H9 (cell line): ENCODE measurements around the gene TTLL12. TPM values are rescaled to one million over a fixed set of nuclear protein-coding genes. Genes with fewer than 3 reads are reported as not detected.

Experiments
- DNase-seq: peaks from one replicate; pipeline ENCODE4 v3.0.0-alpha.2; 2017
- H2AFZ ChIP-seq: one replicate; pipeline ENCODE4 v1.6.1; 2013; ENCODE audit warnings: mild to moderate bottlenecking, low read length, control low read depth, moderate library complexity
- H2AK5ac ChIP-seq: 2 replicates; pipeline ENCODE4 v1.6.1; 2013; ENCODE audit warnings: low read length, control low read depth, mixed read lengths; ENCODE audit not compliant: insufficient read length
- H2BK120ac ChIP-seq: one replicate; pipeline ENCODE4 v1.6.1; 2013; ENCODE audit warnings: low read depth, mild to moderate bottlenecking, low read length, control low read depth, inconsistent platforms; ENCODE audit not compliant: poor library complexity, severe bottlenecking
- H2BK12ac ChIP-seq: 2 replicates; pipeline ENCODE4 v1.6.1; 2013; ENCODE audit warnings: low read length, control low read depth, mixed read lengths, low read depth; ENCODE audit not compliant: insufficient read length
- H2BK15ac ChIP-seq: 2 replicates; pipeline ENCODE4 v1.6.1; 2013; ENCODE audit warnings: low read depth, low read length, control low read depth
- H2BK20ac ChIP-seq: one replicate; pipeline ENCODE4 v1.6.1; 2013; ENCODE audit warnings: low read depth, mild to moderate bottlenecking, low read length, control low read depth, inconsistent platforms; ENCODE audit not compliant: poor library complexity, severe bottlenecking
- H2BK5ac ChIP-seq: 2 replicates; pipeline ENCODE4 v1.6.1; 2013; ENCODE audit warnings: low read length, control low read depth, mixed read lengths; ENCODE audit not compliant: insufficient read length
- H3K14ac ChIP-seq: 2 replicates; pipeline ENCODE4 v1.6.1; 2013; ENCODE audit warnings: low read length, control low read depth; ENCODE audit not compliant: insufficient read depth
- H3K18ac ChIP-seq: 2 replicates; pipeline ENCODE4 v1.6.1; 2013; ENCODE audit warnings: low read depth, mild to moderate bottlenecking, mixed read lengths, low read length, control low read depth; ENCODE audit not compliant: insufficient read length
- H3K23ac ChIP-seq: 2 replicates; pipeline ENCODE4 v1.6.1; 2013; ENCODE audit warnings: low read length, control low read depth, mixed read lengths, low read depth; ENCODE audit not compliant: insufficient read length
- H3K23me2 ChIP-seq: 2 replicates; pipeline ENCODE4 v1.6.1; 2013; ENCODE audit warnings: low read depth, mild to moderate bottlenecking, mixed read lengths, low read length, control low read depth; ENCODE audit not compliant: insufficient read length, poor library complexity, severe bottlenecking
- H3K27ac ChIP-seq: 2 replicates; pipeline ENCODE4 v1.5.1; 2013; ENCODE audit warnings: low read length, control low read depth, mixed read lengths, low read depth; ENCODE audit not compliant: insufficient read length
- H3K27me3 ChIP-seq: 2 replicates; pipeline ENCODE4 v1.6.1; 2013; ENCODE audit warnings: low read length, control low read depth, inconsistent platforms; ENCODE audit not compliant: insufficient read depth
- H3K4ac ChIP-seq: 2 replicates; pipeline ENCODE4 v1.6.1; 2013; ENCODE audit warnings: low read depth, mild to moderate bottlenecking, control low read depth, inconsistent platforms, low read length, moderate library complexity
- H3K4me1 ChIP-seq: 2 replicates; pipeline ENCODE4 v1.6.1; 2013; ENCODE audit warnings: low read length, control low read depth, inconsistent platforms; ENCODE audit not compliant: insufficient read depth
- H3K4me2 ChIP-seq: 2 replicates; pipeline ENCODE4 v1.6.1; 2013; ENCODE audit warnings: low read length, control low read depth, mixed read lengths; ENCODE audit not compliant: insufficient read length, insufficient read depth
- H3K56ac ChIP-seq: 2 replicates; pipeline ENCODE4 v1.6.1; 2013; ENCODE audit warnings: low read depth, mild to moderate bottlenecking, mixed read lengths, low read length, control low read depth; ENCODE audit not compliant: insufficient read length
- H3K79me1 ChIP-seq: 2 replicates; pipeline ENCODE4 v1.6.1; 2013; ENCODE audit warnings: low read depth, mild to moderate bottlenecking, moderate library complexity, low read length, control low read depth, inconsistent platforms; ENCODE audit not compliant: insufficient read depth, poor library complexity, severe bottlenecking
- H3K79me2 ChIP-seq: 2 replicates; pipeline ENCODE4 v1.6.1; 2013; ENCODE audit warnings: low read length, control low read depth, inconsistent platforms; ENCODE audit not compliant: insufficient read depth
- H3K9ac ChIP-seq: 2 replicates; pipeline ENCODE4 v1.6.1; 2013; ENCODE audit warnings: low read length, control low read depth, mixed read lengths; ENCODE audit not compliant: insufficient read length; ENCODE audit errors: extremely low read depth
- H3K9me3 ChIP-seq: one replicate; pipeline ENCODE4 v1.6.1; 2013; ENCODE audit warnings: low read depth, low read length, inconsistent platforms; ENCODE audit not compliant: control insufficient read depth
- H3T11ph ChIP-seq: one replicate; pipeline ENCODE4 v1.6.1; 2013; ENCODE audit warnings: mild to moderate bottlenecking, low read length, control low read depth, inconsistent platforms
- H4K20me1 ChIP-seq: one replicate; pipeline ENCODE4 v1.6.1; 2013; ENCODE audit not compliant: control insufficient read depth, insufficient read length, insufficient read depth
- H4K5ac ChIP-seq: 2 replicates; pipeline ENCODE4 v1.6.1; 2013; ENCODE audit warnings: low read depth, mild to moderate bottlenecking, mixed read lengths, low read length, control low read depth; ENCODE audit not compliant: insufficient read length
- H4K8ac ChIP-seq: replicated peaks from 2 replicates; pipeline ENCODE4 v1.6.1; 2013; ENCODE audit warnings: low read length, control low read depth, mixed read lengths, low read depth; ENCODE audit not compliant: insufficient read length
- H4K91ac ChIP-seq: 2 replicates; pipeline ENCODE4 v1.6.1; 2013; ENCODE audit warnings: low read depth, mild to moderate bottlenecking, moderate library complexity, mixed read lengths, low read length, control low read depth; ENCODE audit not compliant: insufficient read length
- H3K27ac Mint-ChIP-seq, 3 experiments: 2 replicates in 2 of 3; 3 replicates in 1 of 3; pipeline ENCODE4 v1.8.0; 2020 to 2021; ENCODE audit warnings: mixed read lengths in 3 of 3, mild to moderate bottlenecking in 1 of 3, moderate library complexity in 1 of 3
- H3K27me3 Mint-ChIP-seq: 2 replicates; pipeline ENCODE4 v1.8.0; 2021; ENCODE audit warnings: low read depth, mild to moderate bottlenecking, moderate library complexity, mixed read lengths
- H3K36me3 Mint-ChIP-seq, 3 experiments: 2 replicates in 2 of 3; 3 replicates in 1 of 3; pipeline ENCODE4 v1.8.0; 2020 to 2021; ENCODE audit warnings: low read depth in 3 of 3, mixed read lengths in 3 of 3; ENCODE audit not compliant: insufficient read depth in 1 of 3
- H3K4me1 Mint-ChIP-seq, 2 experiments: 2 replicates each; pipeline ENCODE4 v1.8.0; 2020; ENCODE audit warnings: mixed read lengths in 2 of 2
- H3K4me3 Mint-ChIP-seq, 2 experiments: 2 replicates in 1 of 2; 3 replicates in 1 of 2; pipeline ENCODE4 v1.8.0; 2020 to 2021; ENCODE audit warnings: mild to moderate bottlenecking in 2 of 2, mixed read lengths in 2 of 2, moderate library complexity in 1 of 2
- H3K9me3 Mint-ChIP-seq, 2 experiments: 2 replicates in 1 of 2; 3 replicates in 1 of 2; pipeline ENCODE4 v1.8.0; 2020; ENCODE audit warnings: mild to moderate bottlenecking in 2 of 2, mixed read lengths in 2 of 2, moderate library complexity in 1 of 2
- WGBS: extraction: QIAGEN DNeasy Blood & Tissue Kit; methylation state at CpG from one replicate; pipeline ENCODE4 v1.1.7; 2013; ENCODE audit warnings: missing lambda C conversion rate, low lambda C conversion rate, mixed read lengths; ENCODE audit not compliant: insufficient read length; ENCODE audit errors: extremely low coverage; 5-methylcytosine and 5-hydroxymethylcytosine counted together
- total RNA-seq: library from RNA; stranded (reverse); gene quantifications from 2 replicates; pipeline ENCODE4 v1.2.1, GENCODE V29; 2021
- TF ChIP-seq, protein P1 (sequence below): fragments of 200-600 bp; sonication (generic); conservative IDR thresholded peaks from 3 replicates; pipeline ENCODE4 v1.8.0; 2021; ENCODE audit warnings: antibody characterized with exemption, mild to moderate bottlenecking

The TTLL12 gene
- total RNA-seq, 1 experiment from 2014 or later = 89.6 TPM

DNA sequence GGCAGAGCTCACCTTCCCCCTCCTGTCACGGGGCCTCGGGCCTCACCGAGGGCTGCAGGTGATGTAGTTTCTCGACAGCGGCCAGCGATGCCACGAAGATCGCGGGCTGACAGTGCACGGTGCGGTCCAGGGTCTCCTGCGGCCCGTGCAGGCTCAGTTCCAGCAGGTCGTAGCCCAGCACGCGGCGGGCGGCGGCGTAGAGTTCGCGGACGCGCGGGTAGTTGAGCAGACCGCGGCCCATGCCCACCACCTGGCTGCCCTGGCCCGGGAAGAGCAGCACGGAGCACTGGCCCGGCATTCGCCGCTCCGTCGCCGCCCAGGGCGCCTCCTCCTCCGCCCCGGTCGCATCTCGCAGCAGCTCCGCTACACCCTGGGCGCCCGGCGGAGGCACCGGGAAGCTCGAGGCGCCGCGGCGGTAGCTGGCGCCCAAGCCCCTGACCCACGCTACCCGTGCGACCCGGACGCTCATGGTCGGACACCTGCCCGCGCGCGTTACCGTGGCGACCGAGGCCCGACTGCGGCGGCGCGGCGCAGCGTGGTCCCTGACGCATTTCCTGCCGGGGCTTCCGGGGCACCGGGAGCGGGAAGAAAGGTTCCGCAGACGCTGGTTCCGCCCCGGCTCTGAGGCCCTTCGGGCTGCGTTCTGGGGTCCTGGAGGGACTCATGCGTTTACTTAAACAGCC is 43.9 kb downstream of the TTLL12 start, which contains the start of gene MCAT:
MCAT (minus strand) TSS at position 519 of the 683 bp plus-strand sequence; CDS start at position 469, 50 bp downstream.
- H3K36me3 Mint-ChIP-seq = peaks cover 12 to 30% (median 27%) of the 10 kb centered on the region in 3 experiments; a peak in 6 of 7 replicates
- Histone ChIP-seq H4K91ac (no peak within 1 kb of the TSS), H3K9me3 (no peaks in the 10 kb centered on the region), H3K4me1 (no peaks in the 10 kb centered on the region), H3K27ac (no peak within 1 kb of the TSS), H2AK5ac (no peak within 1 kb of the TSS), H3K14ac (peak within 1 kb of the TSS; percentile 58), H3K27me3 (no peaks in the 10 kb centered on the region), H3T11ph (no peak within 1 kb of the TSS), H3K4ac (no peak within 1 kb of the TSS), H3K4me2 (peak within 1 kb of the TSS; percentile 68), H2BK120ac (no peak within 1 kb of the TSS), H3K23ac (no peak within 1 kb of the TSS), H2BK20ac (no peak within 1 kb of the TSS), H3K9ac (peak within 1 kb of the TSS; percentile 39), H3K56ac (no peak within 1 kb of the TSS), H4K8ac (no peak within 1 kb of the TSS), H4K5ac (no peak within 1 kb of the TSS), H3K79me1 (no peaks in the 10 kb centered on the region), H2BK12ac (no peak within 1 kb of the TSS), H3K18ac (peak within 1 kb of the TSS; percentile 72), H4K20me1 (no peaks in the 10 kb centered on the region), H3K79me2 (no peaks in the 10 kb centered on the region), H2BK5ac (no peak within 1 kb of the TSS), H2BK15ac (no peak within 1 kb of the TSS), H3K23me2 (peaks cover 3% of the 10 kb centered on the region), H2AFZ (no peak within 1 kb of the TSS)
- H3K4me3 Mint-ChIP-seq = peak within 1 kb of the TSS; percentile 87 to 92
- peaks cover 0 to 9% of the 10 kb centered on the region in 2 experiments; a peak in 2 of 4 replicates for H3K4me1 Mint-ChIP-seq
- WGBS = no CpG with 5 or more reads among the region's 83 CpGs
- peaks cover 6% of the 10 kb centered on the region for H3K27me3 Mint-ChIP-seq
- DNase-seq = peak; percentile 75
- peak within 1 kb of the TSS; percentile 31 to 91 (median 72); a peak in 4 of 7 replicates for H3K27ac Mint-ChIP-seq
- TF ChIP-seq, protein P1, sequence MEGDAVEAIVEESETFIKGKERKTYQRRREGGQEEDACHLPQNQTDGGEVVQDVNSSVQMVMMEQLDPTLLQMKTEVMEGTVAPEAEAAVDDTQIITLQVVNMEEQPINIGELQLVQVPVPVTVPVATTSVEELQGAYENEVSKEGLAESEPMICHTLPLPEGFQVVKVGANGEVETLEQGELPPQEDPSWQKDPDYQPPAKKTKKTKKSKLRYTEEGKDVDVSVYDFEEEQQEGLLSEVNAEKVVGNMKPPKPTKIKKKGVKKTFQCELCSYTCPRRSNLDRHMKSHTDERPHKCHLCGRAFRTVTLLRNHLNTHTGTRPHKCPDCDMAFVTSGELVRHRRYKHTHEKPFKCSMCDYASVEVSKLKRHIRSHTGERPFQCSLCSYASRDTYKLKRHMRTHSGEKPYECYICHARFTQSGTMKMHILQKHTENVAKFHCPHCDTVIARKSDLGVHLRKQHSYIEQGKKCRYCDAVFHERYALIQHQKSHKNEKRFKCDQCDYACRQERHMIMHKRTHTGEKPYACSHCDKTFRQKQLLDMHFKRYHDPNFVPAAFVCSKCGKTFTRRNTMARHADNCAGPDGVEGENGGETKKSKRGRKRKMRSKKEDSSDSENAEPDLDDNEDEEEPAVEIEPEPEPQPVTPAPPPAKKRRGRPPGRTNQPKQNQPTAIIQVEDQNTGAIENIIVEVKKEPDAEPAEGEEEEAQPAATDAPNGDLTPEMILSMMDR = no peak
- no peaks in the 10 kb centered on the region for H3K9me3 Mint-ChIP-seq
